ENCODE measurements around the gene HOXD13.

Gene HOXD13

DNA sequence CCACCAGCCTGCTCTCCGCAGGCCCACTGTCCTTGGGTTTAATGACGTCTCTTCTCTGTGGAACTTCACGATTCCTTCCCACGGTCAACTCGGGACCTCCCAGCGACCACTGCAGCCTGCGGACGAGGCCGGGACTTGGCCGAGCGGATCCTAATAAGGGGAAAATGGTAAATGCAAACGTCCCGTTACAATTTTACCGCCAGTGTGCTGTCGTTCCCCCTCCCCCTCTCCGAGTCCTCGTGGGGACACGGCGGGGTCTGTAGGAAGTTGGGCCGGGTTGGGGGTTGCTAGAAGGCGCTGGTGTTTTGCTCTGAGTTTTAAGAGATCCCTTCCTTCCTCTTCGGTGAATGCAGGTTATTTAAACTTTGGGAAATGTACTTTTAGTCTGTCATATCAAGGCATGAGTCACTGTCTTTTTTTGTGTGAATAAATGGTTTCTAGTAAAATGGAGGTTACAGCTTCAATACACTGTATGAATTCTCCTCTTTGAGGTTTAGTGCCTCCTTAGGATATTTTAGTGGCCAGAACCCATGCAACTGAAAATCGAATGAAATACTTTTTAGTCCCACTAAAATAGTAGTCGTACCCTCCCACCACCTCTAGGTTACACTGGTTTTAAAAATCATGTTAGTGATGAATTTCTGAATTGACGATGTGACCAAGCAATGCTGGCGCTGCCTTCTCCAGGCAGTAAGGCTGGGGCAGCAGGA, 16.8 kb downstream of the HOXD13 start:
- TF ChIP-seq EZH2 (IDR thresholded peaks at IDR 0.05; ENCODE audit: borderline replicate concordance, low read depth, low read length, severe bottlenecking): no peak
- TF ChIP-seq, protein P1, sequence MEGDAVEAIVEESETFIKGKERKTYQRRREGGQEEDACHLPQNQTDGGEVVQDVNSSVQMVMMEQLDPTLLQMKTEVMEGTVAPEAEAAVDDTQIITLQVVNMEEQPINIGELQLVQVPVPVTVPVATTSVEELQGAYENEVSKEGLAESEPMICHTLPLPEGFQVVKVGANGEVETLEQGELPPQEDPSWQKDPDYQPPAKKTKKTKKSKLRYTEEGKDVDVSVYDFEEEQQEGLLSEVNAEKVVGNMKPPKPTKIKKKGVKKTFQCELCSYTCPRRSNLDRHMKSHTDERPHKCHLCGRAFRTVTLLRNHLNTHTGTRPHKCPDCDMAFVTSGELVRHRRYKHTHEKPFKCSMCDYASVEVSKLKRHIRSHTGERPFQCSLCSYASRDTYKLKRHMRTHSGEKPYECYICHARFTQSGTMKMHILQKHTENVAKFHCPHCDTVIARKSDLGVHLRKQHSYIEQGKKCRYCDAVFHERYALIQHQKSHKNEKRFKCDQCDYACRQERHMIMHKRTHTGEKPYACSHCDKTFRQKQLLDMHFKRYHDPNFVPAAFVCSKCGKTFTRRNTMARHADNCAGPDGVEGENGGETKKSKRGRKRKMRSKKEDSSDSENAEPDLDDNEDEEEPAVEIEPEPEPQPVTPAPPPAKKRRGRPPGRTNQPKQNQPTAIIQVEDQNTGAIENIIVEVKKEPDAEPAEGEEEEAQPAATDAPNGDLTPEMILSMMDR (IDR thresholded peaks at IDR 0.05; ENCODE audit: borderline replicate concordance, extremely low read depth, low read length, poor library complexity, severe bottlenecking): no peak
- Histone ChIP-seq H4K20me1 (ENCODE audit: insufficient read depth, low read length) (no peaks in the 10 kb centered on the region), H3K9ac (ENCODE audit: low read depth, low read length) (no peak overlapping the region), H3K79me2 (ENCODE audit: insufficient read depth, low read length) (no peaks in the 10 kb centered on the region), H3K4me3 (ENCODE audit: low read depth in 1 of 2, low read length in 2 of 2) (no peak overlapping the region), H2AFZ (ENCODE audit: low read depth, low read length) (no peak overlapping the region), H3K27ac (ENCODE audit: low read length) (no peak overlapping the region), H3K4me2 (ENCODE audit: insufficient read depth, low read length) (no peak overlapping the region), H3K9me3 (ENCODE audit: insufficient read depth, low read length, severe bottlenecking) (no peaks in the 10 kb centered on the region), H3K4me1 (ENCODE audit: insufficient read depth, low read length) (no peaks in the 10 kb centered on the region), H3K36me3 (ENCODE audit: insufficient read depth, low read length) (no peaks in the 10 kb centered on the region), H3K27me3 (ENCODE audit: insufficient read depth, low read length, poor library complexity) (no peaks in the 10 kb centered on the region)
- DNase-seq (no peak), ATAC-seq (ENCODE audit: insufficient read depth, low read depth) (no peak)

DNA sequence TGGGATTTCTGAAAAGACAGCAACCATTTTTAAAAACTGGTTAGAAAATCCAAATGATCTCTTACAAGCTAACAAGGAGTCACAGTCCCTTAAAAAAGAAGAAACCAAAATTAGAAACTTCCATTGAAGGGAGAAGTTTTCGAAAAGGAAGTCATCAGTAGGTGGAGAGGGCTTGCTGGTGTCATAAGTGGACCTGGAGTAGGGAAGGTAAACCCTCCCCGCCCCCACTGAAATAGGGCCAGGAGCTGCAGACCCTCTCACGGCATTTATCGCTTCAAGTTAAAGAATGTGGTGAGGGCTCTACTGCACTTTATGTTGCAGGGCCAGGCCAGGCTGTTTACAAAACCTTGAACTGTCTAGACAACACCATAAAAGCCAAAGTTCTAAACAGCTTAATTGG, 17.4 kb downstream of the HOXD13 start:
- Histone ChIP-seq H3K36me3 (ENCODE audit: insufficient read depth, low read length) (no peaks in the 10 kb centered on the region), H3K9ac (ENCODE audit: low read depth, low read length) (no peak overlapping the region), H3K27ac (ENCODE audit: low read length) (no peak overlapping the region), H3K79me2 (ENCODE audit: insufficient read depth, low read length) (no peaks in the 10 kb centered on the region), H3K4me2 (ENCODE audit: insufficient read depth, low read length) (no peak overlapping the region), H3K9me3 (ENCODE audit: insufficient read depth, low read length, severe bottlenecking) (no peaks in the 10 kb centered on the region), H3K27me3 (ENCODE audit: insufficient read depth, low read length, poor library complexity) (no peaks in the 10 kb centered on the region), H4K20me1 (ENCODE audit: insufficient read depth, low read length) (no peaks in the 10 kb centered on the region), H2AFZ (ENCODE audit: low read depth, low read length) (no peak overlapping the region), H3K4me1 (ENCODE audit: insufficient read depth, low read length) (no peaks in the 10 kb centered on the region), H3K4me3 (ENCODE audit: low read depth in 1 of 2, low read length in 2 of 2) (no peak overlapping the region)
- TF ChIP-seq EZH2 (IDR thresholded peaks at IDR 0.05; ENCODE audit: borderline replicate concordance, low read depth, low read length, severe bottlenecking): no peak
- TF ChIP-seq, protein P1 (IDR thresholded peaks at IDR 0.05; ENCODE audit: borderline replicate concordance, extremely low read depth, low read length, poor library complexity, severe bottlenecking): no peak
- DNase-seq (no peak), ATAC-seq (ENCODE audit: insufficient read depth, low read depth) (no peak)

DNA sequence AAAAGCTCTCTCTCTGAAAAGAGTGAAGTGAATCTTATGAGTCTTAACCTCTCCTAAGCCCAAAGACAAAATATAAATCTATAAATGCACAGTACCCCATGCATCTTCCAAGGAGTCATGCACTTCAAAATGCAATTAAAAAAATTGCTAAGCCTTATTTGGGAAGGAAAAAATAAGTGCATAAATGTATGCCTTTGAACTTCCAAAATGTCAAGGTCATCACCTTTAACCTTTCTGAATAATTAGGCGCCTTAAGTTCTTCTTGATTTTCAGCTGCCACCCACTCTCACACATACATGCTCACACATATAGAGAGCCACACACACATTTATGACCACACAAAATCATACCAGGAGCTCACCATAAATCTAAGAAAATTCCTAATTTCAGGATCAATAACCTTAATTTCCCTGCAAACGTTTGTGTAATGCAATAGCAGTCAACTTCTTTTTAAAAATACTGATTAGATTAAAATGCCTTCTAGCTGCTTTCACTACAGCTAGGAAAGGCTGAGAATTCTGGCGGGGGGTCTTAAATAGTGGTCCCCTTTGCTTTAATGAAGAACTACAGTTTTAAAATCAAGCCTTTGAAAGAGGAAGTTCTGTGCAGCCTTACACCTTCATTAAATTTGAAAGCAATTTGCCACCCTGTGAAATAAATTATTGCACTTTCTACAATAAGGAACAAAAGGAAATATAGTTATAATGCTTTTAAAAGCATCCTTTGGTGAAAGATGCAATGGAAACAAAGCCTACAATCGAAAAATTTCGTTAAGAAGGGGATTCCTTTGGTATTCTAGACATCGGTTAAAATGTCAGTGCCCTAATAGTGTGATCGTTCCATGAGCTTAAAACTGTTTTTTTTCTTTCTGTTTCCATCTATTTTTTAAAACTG, 18.1 kb downstream of the HOXD13 start:
- no peak overlapping the region for H2AFZ ChIP-seq (ENCODE audit: low read depth, low read length)
- H3K27ac ChIP-seq (ENCODE audit: low read length): no peak overlapping the region
- H3K4me2 ChIP-seq (ENCODE audit: insufficient read depth, low read length): no peak overlapping the region
- no peak for TF ChIP-seq EZH2 (IDR thresholded peaks at IDR 0.05; ENCODE audit: borderline replicate concordance, low read depth, low read length, severe bottlenecking)
- TF ChIP-seq, protein P1 (IDR thresholded peaks at IDR 0.05; ENCODE audit: borderline replicate concordance, extremely low read depth, low read length, poor library complexity, severe bottlenecking): no peak
- no peak overlapping the region for H3K9ac ChIP-seq (ENCODE audit: low read depth, low read length)
- H3K79me2 ChIP-seq (ENCODE audit: insufficient read depth, low read length): no peaks in the 10 kb centered on the region
- ATAC-seq (ENCODE audit: insufficient read depth, low read depth) (no peak), DNase-seq (no peak)
- H3K9me3 ChIP-seq (ENCODE audit: insufficient read depth, low read length, severe bottlenecking): no peaks in the 10 kb centered on the region
- H3K36me3 ChIP-seq (ENCODE audit: insufficient read depth, low read length): no peaks in the 10 kb centered on the region
- no peak overlapping the region for H3K4me3 ChIP-seq (ENCODE audit: low read depth in 1 of 2, low read length in 2 of 2)
- no peaks in the 10 kb centered on the region for H4K20me1 ChIP-seq (ENCODE audit: insufficient read depth, low read length)
- H3K27me3 ChIP-seq (ENCODE audit: insufficient read depth, low read length, poor library complexity): no peaks in the 10 kb centered on the region
- no peaks in the 10 kb centered on the region for H3K4me1 ChIP-seq (ENCODE audit: insufficient read depth, low read length)

Data from DND-41 (cell line).